DMS153 treated with DMSO at 0.1 percent for 48 hours (cell line): Measurements from ENCODE around the gene SPATS2.
"Not testable (repeated sequence)": the region's sequence is repeated elsewhere in the genome, so short reads cannot be mapped to it uniquely, and the experiment has no call there.

Experiments
- DNase-seq: peaks from one replicate; lab custom pipeline; 2025; ENCODE audit not compliant: unreplicated experiment; lab: John Stamatoyannopoulos, UW

SPATS2 gene

GRCh38 chr12:49349266-49349665 is 18.0 kb upstream of the SPATS2 start:
- no peak for DNase-seq

GRCh38 chr12:49352351-49352750 is 14.9 kb upstream of the SPATS2 start:
- DNase-seq = no peak

GRCh38 chr12:49355913-49356312 is 11.3 kb upstream of the SPATS2 start:
- no peak for DNase-seq

GRCh38 chr12:49357103-49357678 is 10.1 kb upstream of the SPATS2 start:
- DNase-seq = no peak

GRCh38 chr12:49358483-49359141 is 8.7 kb upstream of the SPATS2 start:
- DNase-seq = peak; percentile 64

GRCh38 chr12:49359671-49360070 is 7.6 kb upstream of the SPATS2 start:
- DNase-seq = no peak

GRCh38 chr12:49362077-49362476 is 5.2 kb upstream of the SPATS2 start:
- DNase-seq = no peak

GRCh38 chr12:49364989-49365388 is 2.3 kb upstream of the SPATS2 start:
- no peak for DNase-seq

- DNase-seq = no peak
Observed at GRCh38 chr12:49365542-49365941, 1.7 kb upstream of the SPATS2 start.

GRCh38 chr12:49366096-49366651 is 1.1 kb upstream of the SPATS2 start:
- peak; percentile 15 for DNase-seq

GRCh38 chr12:49366652-49367380 is 446 bp upstream of the SPATS2 start:
- peak; percentile 87 for DNase-seq

GRCh38 chr12:49368240-49368600 is 958 bp downstream of the SPATS2 start:
- no peak for DNase-seq

GRCh38 chr12:49369411-49370145 is 2.3 kb downstream of the SPATS2 start:
- DNase-seq = no peak

- no peak for DNase-seq
Observed at GRCh38 chr12:49370539-49370938, 3.3 kb downstream of the SPATS2 start.

GRCh38 chr12:49375406-49375805 is 8.1 kb downstream of the SPATS2 start:
- DNase-seq = no peak

- DNase-seq = no peak
Observed at GRCh38 chr12:49377386-49377785, 10.1 kb downstream of the SPATS2 start.

- not testable (repeated sequence) for DNase-seq
Observed at GRCh38 chr12:49380184-49380583, 12.9 kb downstream of the SPATS2 start.

GRCh38 chr12:49388682-49389386 is 21.6 kb downstream of the SPATS2 start:
- no peak for DNase-seq

GRCh38 chr12:49389387-49389703 is 22.1 kb downstream of the SPATS2 start:
- no peak for DNase-seq

- DNase-seq = no peak
Observed at GRCh38 chr12:49397000-49397399, 29.7 kb downstream of the SPATS2 start.

- no peak for DNase-seq
Observed at GRCh38 chr12:49400304-49400703, 33.0 kb downstream of the SPATS2 start.
